Astrocyte of the hippocampus (primary cell): ENCODE results near the gene CPED1.
A peak's percentile ranks its signal among the peaks of the same experiment; 100 is the strongest.
"Not testable (repeated sequence)": the region's sequence is repeated elsewhere in the genome, so short reads cannot be mapped to it uniquely, and the experiment has no call there.

Experiments
- DNase-seq: peaks from one replicate; pipeline ENCODE4 v3.0.0; 2011; ENCODE audit warnings: low read depth, low spot score

CPED1 gene

GRCh38 chr7:121279060-121279620 is 290.6 kb downstream of the CPED1 start:
- DNase-seq = peak; percentile 74

- peak; percentile 47 for DNase-seq
Observed at GRCh38 chr7:121279822-121280221, 291.3 kb downstream of the CPED1 start.

- no peak for DNase-seq
Observed at GRCh38 chr7:121280656-121281055, 292.1 kb downstream of the CPED1 start.

GRCh38 chr7:121282129-121282528 is 293.6 kb downstream of the CPED1 start:
- no peak for DNase-seq

GRCh38 chr7:121285066-121285667 is 296.7 kb downstream of the CPED1 start:
- no peak for DNase-seq

- DNase-seq = no peak
Observed at GRCh38 chr7:121286186-121286585, 297.7 kb downstream of the CPED1 start.

GRCh38 chr7:121286742-121287734 is 298.5 kb downstream of the CPED1 start:
- DNase-seq = peak; percentile 25

- peak; percentile 79 for DNase-seq
Observed at GRCh38 chr7:121288894-121289293, 300.4 kb downstream of the CPED1 start.

- not testable (repeated sequence) for DNase-seq
Observed at GRCh38 chr7:121289930-121290329, 301.4 kb downstream of the CPED1 start.

- no peak for DNase-seq
Observed at GRCh38 chr7:121294448-121294992, 306.0 kb downstream of the CPED1 start.

GRCh38 chr7:121297843-121298242 is 309.3 kb downstream of the CPED1 start:
- no peak for DNase-seq

- no peak for DNase-seq
Observed at GRCh38 chr7:121298831-121299239, 310.3 kb downstream of the CPED1 start.

GRCh38 chr7:121300685-121301420 is 312.3 kb downstream of the CPED1 start:
- DNase-seq = no peak

GRCh38 chr7:121301446-121302213 is 313.1 kb downstream of the CPED1 start:
- peak; percentile 37 for DNase-seq

- DNase-seq = peak; percentile 46
Observed at GRCh38 chr7:121302214-121302745, 313.8 kb downstream of the CPED1 start.

- DNase-seq = no peak
Observed at GRCh38 chr7:121303422-121304101, 315.1 kb downstream of the CPED1 start.

GRCh38 chr7:121304102-121304658 is 315.7 kb downstream of the CPED1 start:
- no peak for DNase-seq

GRCh38 chr7:121305109-121305508 is 316.6 kb downstream of the CPED1 start:
- DNase-seq = peak; percentile 42

GRCh38 chr7:121306565-121306964 is 318.1 kb downstream of the CPED1 start:
- no peak for DNase-seq
